ENCODE results near the gene HTR2B.
"Not testable (repeated sequence)": the region's sequence is repeated elsewhere in the genome, so short reads cannot be mapped to it uniquely, and the experiment has no call there.

HTR2B gene

GRCh38 chr2:231159306-231159705 lies 34.5 kb upstream of the HTR2B start:
- H3K27ac ChIP-seq (ENCODE audit: insufficient read depth in 1 of 2, low read depth in 1 of 2, low read length in 2 of 2, poor library complexity in 1 of 2, severe bottlenecking in 2 of 2): no peak overlapping the region
- H3K4me3 ChIP-seq (ENCODE audit: control insufficient read depth in 1 of 7, extremely low read depth in 1 of 7, insufficient read depth in 4 of 7, low read depth in 2 of 7, low read length in 6 of 7): no peak overlapping the region
- H3K36me3 ChIP-seq (ENCODE audit: control insufficient read depth in 4 of 4, insufficient read depth in 4 of 4, low read length in 3 of 4): peaks cover 3 to 29% (median 16%) of the 10 kb centered on the region in 4 experiments
- no peaks in the 10 kb centered on the region for H3K27me3 ChIP-seq (replicated peaks in 2 of 5; ENCODE audit: control insufficient read depth in 4 of 5, insufficient read depth in 5 of 5, low read length in 4 of 5)
- POLR2A ChIA-PET: no interaction called here
- CTCF ChIA-PET: interaction anchor here (1.1 kb wide), 1 partner anchor 15 kb away, joined by 3 read pairs; no protein-coding TSS in a partner anchor
- H3K4me1 ChIP-seq (ENCODE audit: control extremely low read depth in 1 of 4, control insufficient read depth in 4 of 4, insufficient read depth in 4 of 4, low read length in 3 of 4): no peaks in the 10 kb centered on the region
- no peak for DNase-seq
- no peaks in the 10 kb centered on the region for H3K9me3 ChIP-seq (ENCODE audit: control extremely low read depth in 1 of 5, control insufficient read depth in 4 of 5, insufficient read depth in 2 of 5, low read depth in 1 of 5, low read length in 4 of 5)

GRCh38 chr2:231152800-231153557 lies 28.1 kb upstream of the HTR2B start:
- 95% methylated on average over 5 of the region's 8 CpGs for WGBS (ENCODE audit: insufficient coverage)
- ChIA-PET CTCF (no interaction called here), POLR2A (no interaction called here)
- H3K27ac ChIP-seq (ENCODE audit: insufficient read depth in 1 of 2, low read depth in 1 of 2, low read length in 2 of 2, poor library complexity in 1 of 2, severe bottlenecking in 2 of 2): no peak overlapping the region
- peaks cover 5 to 37% (median 16%) of the 10 kb centered on the region in 4 experiments for H3K36me3 ChIP-seq (ENCODE audit: control insufficient read depth in 4 of 4, insufficient read depth in 4 of 4, low read length in 3 of 4)
- H3K9me3 ChIP-seq (ENCODE audit: control extremely low read depth in 1 of 5, control insufficient read depth in 4 of 5, insufficient read depth in 2 of 5, low read depth in 1 of 5, low read length in 4 of 5): no peaks in the 10 kb centered on the region
- no peaks in the 10 kb centered on the region for H3K4me1 ChIP-seq (ENCODE audit: control extremely low read depth in 1 of 4, control insufficient read depth in 4 of 4, insufficient read depth in 4 of 4, low read length in 3 of 4)
- no peaks in the 10 kb centered on the region for H3K27me3 ChIP-seq (replicated peaks in 2 of 5; ENCODE audit: control insufficient read depth in 4 of 5, insufficient read depth in 5 of 5, low read length in 4 of 5)
- H3K4me3 ChIP-seq (ENCODE audit: control insufficient read depth in 1 of 7, extremely low read depth in 1 of 7, insufficient read depth in 4 of 7, low read depth in 2 of 7, low read length in 6 of 7): no peak overlapping the region
- DNase-seq: no peak

GRCh38 chr2:231146665-231147064 lies 21.8 kb upstream of the HTR2B start:
- no peak overlapping the region for H3K27ac ChIP-seq (ENCODE audit: insufficient read depth in 1 of 2, low read depth in 1 of 2, low read length in 2 of 2, poor library complexity in 1 of 2, severe bottlenecking in 2 of 2)
- H3K9me3 ChIP-seq (ENCODE audit: control extremely low read depth in 1 of 5, control insufficient read depth in 4 of 5, insufficient read depth in 2 of 5, low read depth in 1 of 5, low read length in 4 of 5): no peaks in the 10 kb centered on the region
- H3K36me3 ChIP-seq (ENCODE audit: control insufficient read depth in 4 of 4, insufficient read depth in 4 of 4, low read length in 3 of 4): peaks cover 3 to 34% (median 13%) of the 10 kb centered on the region in 4 experiments
- 100% methylated on average over 2 of the region's 2 CpGs for WGBS (ENCODE audit: insufficient coverage)
- ChIA-PET POLR2A (no interaction called here), CTCF (interaction anchor here (0.9 to 1.7 kb wide), 2 partner anchors 24 to 26 kb away, joined by 3 to 5 read pairs; no protein-coding TSS in a partner anchor)
- no peaks in the 10 kb centered on the region for H3K4me1 ChIP-seq (ENCODE audit: control extremely low read depth in 1 of 4, control insufficient read depth in 4 of 4, insufficient read depth in 4 of 4, low read length in 3 of 4)
- H3K27me3 ChIP-seq (replicated peaks in 2 of 5; ENCODE audit: control insufficient read depth in 4 of 5, insufficient read depth in 5 of 5, low read length in 4 of 5): no peaks in the 10 kb centered on the region
- no peak for DNase-seq
- H3K4me3 ChIP-seq (ENCODE audit: control insufficient read depth in 1 of 7, extremely low read depth in 1 of 7, insufficient read depth in 4 of 7, low read depth in 2 of 7, low read length in 6 of 7): no peak overlapping the region

- Histone ChIP-seq H3K4me1 (ENCODE audit: control extremely low read depth in 1 of 4, control insufficient read depth in 4 of 4, insufficient read depth in 4 of 4, low read length in 3 of 4) (no peaks in the 10 kb centered on the region), H3K27ac (ENCODE audit: insufficient read depth in 1 of 2, low read depth in 1 of 2, low read length in 2 of 2, poor library complexity in 1 of 2, severe bottlenecking in 2 of 2) (no peak overlapping the region), H3K36me3 (ENCODE audit: control insufficient read depth in 4 of 4, insufficient read depth in 4 of 4, low read length in 3 of 4) (peaks cover 8 to 35% (median 15%) of the 10 kb centered on the region in 4 experiments), H3K4me3 (ENCODE audit: control insufficient read depth in 1 of 7, extremely low read depth in 1 of 7, insufficient read depth in 4 of 7, low read depth in 2 of 7, low read length in 6 of 7) (no peak overlapping the region), H3K9me3 (ENCODE audit: control extremely low read depth in 1 of 5, control insufficient read depth in 4 of 5, insufficient read depth in 2 of 5, low read depth in 1 of 5, low read length in 4 of 5) (no peaks in the 10 kb centered on the region), H3K27me3 (replicated peaks in 2 of 5; ENCODE audit: control insufficient read depth in 4 of 5, insufficient read depth in 5 of 5, low read length in 4 of 5) (no peaks in the 10 kb centered on the region)
- WGBS (ENCODE audit: insufficient coverage): no CpG with 5 or more reads among the region's 6 CpGs
- POLR2A ChIA-PET: no interaction called here
- CTCF ChIA-PET: interaction anchor here (0.8 kb wide), 1 partner anchor 41 kb away, joined by 3 read pairs; no protein-coding TSS in a partner anchor
- DNase-seq: no peak
Observed at GRCh38 chr2:231144896-231145295, 20.1 kb upstream of the HTR2B start.

- H3K4me3 ChIP-seq (ENCODE audit: control insufficient read depth in 1 of 7, extremely low read depth in 1 of 7, insufficient read depth in 4 of 7, low read depth in 2 of 7, low read length in 6 of 7); CTCF ChIA-PET; H3K4me1 ChIP-seq (ENCODE audit: control extremely low read depth in 1 of 4, control insufficient read depth in 4 of 4, insufficient read depth in 4 of 4, low read length in 3 of 4); H3K9me3 ChIP-seq (ENCODE audit: control extremely low read depth in 1 of 5, control insufficient read depth in 4 of 5, insufficient read depth in 2 of 5, low read depth in 1 of 5, low read length in 4 of 5); H3K27ac ChIP-seq (ENCODE audit: insufficient read depth in 1 of 2, low read depth in 1 of 2, low read length in 2 of 2, poor library complexity in 1 of 2, severe bottlenecking in 2 of 2); DNase-seq; H3K27me3 ChIP-seq (replicated peaks in 2 of 5; ENCODE audit: control insufficient read depth in 4 of 5, insufficient read depth in 5 of 5, low read length in 4 of 5); H3K36me3 ChIP-seq (ENCODE audit: control insufficient read depth in 4 of 4, insufficient read depth in 4 of 4, low read length in 3 of 4): not testable (repeated sequence)
- POLR2A ChIA-PET: interaction anchor here (0.7 kb wide), 1 partner anchor 253 kb away, joined by 8 read pairs; no protein-coding TSS in a partner anchor
- WGBS (ENCODE audit: insufficient coverage): 100% methylated on average over 6 of the region's 8 CpGs
Observed at GRCh38 chr2:231140808-231141207, 16.0 kb upstream of the HTR2B start.

- no peak for DNase-seq
- peaks cover 0 to 9% (median 7%) of the 10 kb centered on the region in 4 experiments for H3K36me3 ChIP-seq (ENCODE audit: control insufficient read depth in 4 of 4, insufficient read depth in 4 of 4, low read length in 3 of 4)
- no peak overlapping the region for H3K4me3 ChIP-seq (ENCODE audit: control insufficient read depth in 1 of 7, extremely low read depth in 1 of 7, insufficient read depth in 4 of 7, low read depth in 2 of 7, low read length in 6 of 7)
- no peaks in the 10 kb centered on the region for H3K27me3 ChIP-seq (replicated peaks in 2 of 5; ENCODE audit: control insufficient read depth in 4 of 5, insufficient read depth in 5 of 5, low read length in 4 of 5)
- H3K27ac ChIP-seq (ENCODE audit: insufficient read depth in 1 of 2, low read depth in 1 of 2, low read length in 2 of 2, poor library complexity in 1 of 2, severe bottlenecking in 2 of 2): no peak overlapping the region
- ChIA-PET POLR2A (no interaction called here), CTCF (no interaction called here)
- H3K4me1 ChIP-seq (ENCODE audit: control extremely low read depth in 1 of 4, control insufficient read depth in 4 of 4, insufficient read depth in 4 of 4, low read length in 3 of 4): peaks cover 0 to 4% (median 0%) of the 10 kb centered on the region in 4 experiments
- no peaks in the 10 kb centered on the region for H3K9me3 ChIP-seq (ENCODE audit: control extremely low read depth in 1 of 5, control insufficient read depth in 4 of 5, insufficient read depth in 2 of 5, low read depth in 1 of 5, low read length in 4 of 5)
Observed at GRCh38 chr2:231139796-231140195, 15.0 kb upstream of the HTR2B start.

- H3K27ac ChIP-seq (ENCODE audit: insufficient read depth in 1 of 2, low read depth in 1 of 2, low read length in 2 of 2, poor library complexity in 1 of 2, severe bottlenecking in 2 of 2): no peak overlapping the region
- no peak overlapping the region for H3K4me3 ChIP-seq (ENCODE audit: control insufficient read depth in 1 of 7, extremely low read depth in 1 of 7, insufficient read depth in 4 of 7, low read depth in 2 of 7, low read length in 6 of 7)
- H3K4me1 ChIP-seq (ENCODE audit: control extremely low read depth in 1 of 4, control insufficient read depth in 4 of 4, insufficient read depth in 4 of 4, low read length in 3 of 4): peaks cover 0 to 4% (median 0%) of the 10 kb centered on the region in 4 experiments
- WGBS (ENCODE audit: insufficient coverage): 100% methylated on average over 5 of the region's 8 CpGs
- no peak for DNase-seq
- ChIA-PET POLR2A (no interaction called here), CTCF (interaction anchor here (0.7 to 0.8 kb wide), 2 partner anchors 9 to 10 kb away, joined by 3 read pairs; no protein-coding TSS in a partner anchor)
- H3K36me3 ChIP-seq (ENCODE audit: control insufficient read depth in 4 of 4, insufficient read depth in 4 of 4, low read length in 3 of 4): peaks cover 0 to 9% (median 7%) of the 10 kb centered on the region in 4 experiments
- H3K27me3 ChIP-seq (replicated peaks in 2 of 5; ENCODE audit: control insufficient read depth in 4 of 5, insufficient read depth in 5 of 5, low read length in 4 of 5): no peaks in the 10 kb centered on the region
- H3K9me3 ChIP-seq (ENCODE audit: control extremely low read depth in 1 of 5, control insufficient read depth in 4 of 5, insufficient read depth in 2 of 5, low read depth in 1 of 5, low read length in 4 of 5): no peaks in the 10 kb centered on the region
Observed at GRCh38 chr2:231138699-231139098, 13.9 kb upstream of the HTR2B start.

Data from common myeloid progenitor, CD34-positive (primary cell).